GM19239 (cell line): ENCODE measurements around the gene TTC28.
"Not testable (repeated sequence)": the region's sequence is repeated elsewhere in the genome, so short reads cannot be mapped to it uniquely, and the experiment has no call there.

Experiments used
- DNase-seq: peaks from one replicate; pipeline ENCODE4 v3.0.0; 2011; ENCODE audit warnings: low spot score; ENCODE audit not compliant: insufficient read length
- FAIRE-seq: peaks from 2 replicates; lab custom pipeline; 2011; peaks lifted over from hg19 to GRCh38; lab: Jason Lieb, UNC

TTC28 gene

GRCh38 chr22:28678778-28679610, 646 bp downstream of the TTC28 start:
- FAIRE-seq, DNase-seq: not testable (repeated sequence)

GRCh38 chr22:28678170-28678569, 1.5 kb downstream of the TTC28 start:
- not testable (repeated sequence) for FAIRE-seq, DNase-seq

- FAIRE-seq (peak; percentile 78), DNase-seq (peak; percentile 56)
These were observed 5.5 kb downstream of the TTC28 start for GRCh38 chr22:28674121-28674563.

GRCh38 chr22:28670756-28671155, 8.9 kb downstream of the TTC28 start:
- DNase-seq, result no peak
- no peak for FAIRE-seq

GRCh38 chr22:28670161-28670560, 9.5 kb downstream of the TTC28 start:
- DNase-seq, result no peak
- FAIRE-seq, result no peak

GRCh38 chr22:28669387-28669786, 10.3 kb downstream of the TTC28 start:
- FAIRE-seq, result no peak
- no peak for DNase-seq

- DNase-seq, FAIRE-seq: not testable (repeated sequence)
These were observed 16.1 kb downstream of the TTC28 start for GRCh38 chr22:28663569-28663942.

- DNase-seq (no peak), FAIRE-seq (no peak)
These were observed 21.2 kb downstream of the TTC28 start for GRCh38 chr22:28658448-28658847.

GRCh38 chr22:28656181-28656580, 23.5 kb downstream of the TTC28 start:
- FAIRE-seq, result no peak
- DNase-seq, result no peak

GRCh38 chr22:28650463-28650862, 29.2 kb downstream of the TTC28 start:
- DNase-seq (no peak), FAIRE-seq (no peak)

GRCh38 chr22:28648792-28649191, 30.8 kb downstream of the TTC28 start:
- no peak for FAIRE-seq
- no peak for DNase-seq

GRCh38 chr22:28647216-28647615, 32.4 kb downstream of the TTC28 start:
- FAIRE-seq (no peak), DNase-seq (no peak)

GRCh38 chr22:28639321-28639720, 40.3 kb downstream of the TTC28 start:
- DNase-seq, result no peak
- no peak for FAIRE-seq

- DNase-seq (no peak), FAIRE-seq (no peak)
These were observed 42.4 kb downstream of the TTC28 start for GRCh38 chr22:28637225-28637624.

- FAIRE-seq (no peak), DNase-seq (no peak)
These were observed 49.5 kb downstream of the TTC28 start for GRCh38 chr22:28630177-28630574.

GRCh38 chr22:28629420-28630176, 50.0 kb downstream of the TTC28 start:
- DNase-seq, result no peak
- no peak for FAIRE-seq

- DNase-seq (no peak), FAIRE-seq (no peak)
These were observed 50.9 kb downstream of the TTC28 start for GRCh38 chr22:28628766-28629165.

GRCh38 chr22:28627791-28628190, 51.8 kb downstream of the TTC28 start:
- no peak for DNase-seq
- FAIRE-seq, result no peak

- DNase-seq (no peak), FAIRE-seq (no peak)
These were observed 59.3 kb downstream of the TTC28 start for GRCh38 chr22:28620244-28620922.

- FAIRE-seq, result no peak
- no peak for DNase-seq
These were observed 60.4 kb downstream of the TTC28 start for GRCh38 chr22:28619236-28619635.

GRCh38 chr22:28615423-28615822, 64.2 kb downstream of the TTC28 start:
- DNase-seq, FAIRE-seq: not testable (repeated sequence)
